ENCODE measurements around the gene RBL1.

- TF ChIP-seq, protein P1, sequence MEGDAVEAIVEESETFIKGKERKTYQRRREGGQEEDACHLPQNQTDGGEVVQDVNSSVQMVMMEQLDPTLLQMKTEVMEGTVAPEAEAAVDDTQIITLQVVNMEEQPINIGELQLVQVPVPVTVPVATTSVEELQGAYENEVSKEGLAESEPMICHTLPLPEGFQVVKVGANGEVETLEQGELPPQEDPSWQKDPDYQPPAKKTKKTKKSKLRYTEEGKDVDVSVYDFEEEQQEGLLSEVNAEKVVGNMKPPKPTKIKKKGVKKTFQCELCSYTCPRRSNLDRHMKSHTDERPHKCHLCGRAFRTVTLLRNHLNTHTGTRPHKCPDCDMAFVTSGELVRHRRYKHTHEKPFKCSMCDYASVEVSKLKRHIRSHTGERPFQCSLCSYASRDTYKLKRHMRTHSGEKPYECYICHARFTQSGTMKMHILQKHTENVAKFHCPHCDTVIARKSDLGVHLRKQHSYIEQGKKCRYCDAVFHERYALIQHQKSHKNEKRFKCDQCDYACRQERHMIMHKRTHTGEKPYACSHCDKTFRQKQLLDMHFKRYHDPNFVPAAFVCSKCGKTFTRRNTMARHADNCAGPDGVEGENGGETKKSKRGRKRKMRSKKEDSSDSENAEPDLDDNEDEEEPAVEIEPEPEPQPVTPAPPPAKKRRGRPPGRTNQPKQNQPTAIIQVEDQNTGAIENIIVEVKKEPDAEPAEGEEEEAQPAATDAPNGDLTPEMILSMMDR (IDR thresholded peaks at IDR 0.05): no peak
- no peak for TF ChIP-seq EP300 (IDR thresholded peaks at IDR 0.05)
- no peak for TF ChIP-seq POLR2A (IDR thresholded peaks at IDR 0.05)
Observed at GRCh38 chr20:37095108-37095598, 644 bp downstream of the RBL1 start.
